H54 (cell line): ENCODE data around the gene MEGF11.

Experiments used
- DNase-seq: peaks from one replicate; pipeline ENCODE4 v3.0.0; 2011; ENCODE audit warnings: low spot score, mixed read lengths; ENCODE audit not compliant: insufficient read length
- FAIRE-seq: peaks from 3 replicates; lab custom pipeline; 2011; peaks lifted over from hg19 to GRCh38; lab: Jason Lieb, UNC
- POLR2A ChIP-seq: IDR thresholded peaks from 2 replicates; pipeline ENCODE4 v1.6.1; 2011; ENCODE audit warnings: low read depth, mild to moderate bottlenecking, low read length

MEGF11 gene

GRCh38 chr15:66138892-66139590 is 114.5 kb downstream of the MEGF11 start:
- no peak for FAIRE-seq
- no peak for DNase-seq
- TF ChIP-seq POLR2A: no peak

- FAIRE-seq (no peak), DNase-seq (no peak)
- no peak for TF ChIP-seq POLR2A
These were observed 115.3 kb downstream of the MEGF11 start for GRCh38 chr15:66138096-66138783.

GRCh38 chr15:66136948-66137347 is 116.6 kb downstream of the MEGF11 start:
- FAIRE-seq: no peak
- DNase-seq: no peak
- no peak for TF ChIP-seq POLR2A

DNA sequence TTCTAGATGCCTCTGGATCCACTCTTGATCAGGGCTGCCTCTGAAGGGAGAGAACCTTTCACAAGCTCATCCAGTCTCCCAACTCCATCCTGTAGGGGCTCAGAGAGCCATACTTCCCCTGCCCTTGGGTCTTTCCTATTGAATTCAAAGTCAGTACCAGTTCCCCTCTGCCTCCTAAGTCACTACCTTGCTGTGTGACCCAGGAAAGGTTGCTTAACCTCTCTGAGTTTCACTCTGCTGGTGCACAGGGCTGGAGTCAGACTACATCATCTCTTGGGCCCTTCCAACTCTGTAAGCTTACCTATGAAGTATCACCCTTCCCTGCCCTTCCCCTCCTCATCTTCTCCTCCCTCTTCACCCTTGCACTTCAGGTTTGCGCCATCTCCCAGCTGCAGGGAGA is 117.9 kb downstream of the MEGF11 start:
- no peak for TF ChIP-seq POLR2A
- DNase-seq: no peak
- no peak for FAIRE-seq

GRCh38 chr15:66134284-66134683 is 119.3 kb downstream of the MEGF11 start:
- FAIRE-seq: no peak
- no peak for TF ChIP-seq POLR2A
- no peak for DNase-seq

GRCh38 chr15:66133247-66133885 is 120.2 kb downstream of the MEGF11 start:
- no peak for DNase-seq
- FAIRE-seq: no peak
- TF ChIP-seq POLR2A: no peak

GRCh38 chr15:66132251-66132816 is 121.2 kb downstream of the MEGF11 start:
- no peak for TF ChIP-seq POLR2A
- no peak for FAIRE-seq
- no peak for DNase-seq

DNA sequence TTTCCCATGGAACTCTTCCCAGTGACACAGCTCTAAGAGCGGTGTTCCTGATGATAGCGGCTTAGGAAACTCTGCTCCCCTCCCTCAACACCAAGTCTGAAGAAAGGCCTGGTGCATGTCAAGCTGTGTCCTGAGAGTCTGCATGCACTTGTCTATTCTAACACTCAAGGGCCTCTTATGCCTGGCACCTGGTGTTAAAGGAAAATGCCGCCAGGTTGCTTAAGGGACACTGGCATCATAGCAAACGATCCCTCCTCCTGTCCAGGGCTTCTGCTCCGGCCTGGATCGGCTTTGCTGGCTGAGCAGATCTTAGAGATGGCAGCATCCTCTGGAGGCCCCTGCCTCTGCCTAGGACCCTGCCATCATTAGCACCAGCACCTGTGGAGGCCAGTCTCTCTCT is 121.7 kb downstream of the MEGF11 start:
- DNase-seq (no peak), FAIRE-seq (no peak)
- no peak for TF ChIP-seq POLR2A

GRCh38 chr15:66131200-66131599 is 122.3 kb downstream of the MEGF11 start:
- no peak for FAIRE-seq
- no peak for TF ChIP-seq POLR2A
- DNase-seq: no peak

- FAIRE-seq (no peak), DNase-seq (no peak)
- no peak for TF ChIP-seq POLR2A
These were observed 123.0 kb downstream of the MEGF11 start for GRCh38 chr15:66130496-66131034.

- TF ChIP-seq POLR2A: no peak
- FAIRE-seq (no peak), DNase-seq (no peak)
These were observed 124.0 kb downstream of the MEGF11 start for GRCh38 chr15:66129586-66129985.

DNA sequence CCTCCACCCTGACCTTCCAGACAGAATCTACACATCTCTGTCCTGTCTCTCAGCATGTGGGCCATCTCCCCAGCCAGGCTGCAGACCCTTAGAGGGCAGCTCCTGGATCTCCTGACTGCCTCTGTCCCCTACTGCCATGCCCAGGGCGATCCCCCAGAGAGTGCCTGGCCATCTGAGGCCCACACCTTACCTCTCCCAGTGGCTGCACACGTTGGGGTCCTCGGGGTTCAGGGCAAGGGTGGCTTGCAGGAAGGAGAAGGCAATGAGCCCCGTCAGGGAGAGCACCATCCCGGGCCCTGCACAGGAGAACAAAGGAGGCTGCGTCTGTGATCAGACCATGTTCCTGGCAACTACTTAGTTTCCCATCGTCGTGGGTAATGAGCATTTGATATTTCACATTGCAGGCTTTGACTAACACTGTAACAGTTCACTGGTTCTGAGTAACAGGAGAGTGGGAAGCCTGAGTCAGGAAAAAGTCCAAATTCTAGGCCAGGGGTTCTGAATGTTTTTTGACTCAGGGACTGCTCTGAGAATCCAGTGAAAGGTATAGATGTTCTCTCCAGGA is 125.4 kb downstream of the MEGF11 start:
- no peak for DNase-seq
- FAIRE-seq: no peak
- TF ChIP-seq POLR2A: no peak

DNA sequence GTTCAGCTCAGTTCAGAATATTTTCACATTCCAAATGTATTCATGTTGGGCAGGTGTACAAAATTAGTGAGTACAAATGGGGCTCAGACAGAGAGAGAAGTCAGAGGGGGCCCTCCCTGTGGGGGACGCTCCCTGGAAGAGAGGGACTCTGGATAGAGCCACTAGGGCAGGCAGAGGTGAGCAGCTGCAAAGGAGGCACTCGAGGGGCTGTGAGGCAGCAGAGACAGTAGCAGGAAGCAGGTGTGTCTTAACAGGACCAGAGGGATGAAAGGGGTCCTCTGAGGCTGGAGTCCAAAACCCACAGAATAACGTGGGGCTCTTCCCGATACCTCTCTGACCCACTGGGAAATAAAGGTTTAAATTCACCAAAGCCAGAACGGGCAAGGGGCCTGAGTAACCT is 127.1 kb downstream of the MEGF11 start:
- DNase-seq: no peak
- no peak for TF ChIP-seq POLR2A
- FAIRE-seq: no peak
